K562 (cell line): ENCODE results near the gene ZNF831.

Experiments
- DNMT1 ChIP-seq: fragments of 450-650 bp; IDR thresholded peaks from 2 replicates; pipeline ENCODE4 v1.6.1; 2016; ENCODE audit warnings: antibody characterized with exemption, mild to moderate bottlenecking
- FIP1L1 ChIP-seq: fragments of 200-400 bp; formaldehyde crosslinking; IDR thresholded peaks from 2 replicates; pipeline ENCODE4 v1.6.1; 2018; ENCODE audit warnings: mild to moderate bottlenecking, low read depth, low read length; ENCODE audit not compliant: poor library complexity, severe bottlenecking
- FOXK2 ChIP-seq, 2 experiments: fragments of 450-650 bp; IDR thresholded peaks in 1 of 2; conservative IDR thresholded peaks in 1 of 2; 2 replicates each; pipeline ENCODE4 v1.6.1; 2016; ENCODE audit warnings: low read depth in 2 of 2, mild to moderate bottlenecking in 1 of 2
- MCM3 ChIP-seq: fragments of 450-650 bp; IDR thresholded peaks from 2 replicates; pipeline ENCODE4 v1.6.1; 2016
- ZFP1 ChIP-seq: fragments of 450-650 bp; formaldehyde crosslinking; IDR thresholded peaks from 2 replicates; pipeline ENCODE4 v1.4.0; 2020; ENCODE audit warnings: mild to moderate bottlenecking, mixed read lengths
- TF ChIP-seq, protein P1 (sequence below): sonication (generic); formaldehyde crosslinking; IDR thresholded peaks from 2 replicates; pipeline ENCODE4 v1.8.0; 2023; ENCODE audit warnings: mild to moderate bottlenecking, missing genetic modification reagents

DNA sequence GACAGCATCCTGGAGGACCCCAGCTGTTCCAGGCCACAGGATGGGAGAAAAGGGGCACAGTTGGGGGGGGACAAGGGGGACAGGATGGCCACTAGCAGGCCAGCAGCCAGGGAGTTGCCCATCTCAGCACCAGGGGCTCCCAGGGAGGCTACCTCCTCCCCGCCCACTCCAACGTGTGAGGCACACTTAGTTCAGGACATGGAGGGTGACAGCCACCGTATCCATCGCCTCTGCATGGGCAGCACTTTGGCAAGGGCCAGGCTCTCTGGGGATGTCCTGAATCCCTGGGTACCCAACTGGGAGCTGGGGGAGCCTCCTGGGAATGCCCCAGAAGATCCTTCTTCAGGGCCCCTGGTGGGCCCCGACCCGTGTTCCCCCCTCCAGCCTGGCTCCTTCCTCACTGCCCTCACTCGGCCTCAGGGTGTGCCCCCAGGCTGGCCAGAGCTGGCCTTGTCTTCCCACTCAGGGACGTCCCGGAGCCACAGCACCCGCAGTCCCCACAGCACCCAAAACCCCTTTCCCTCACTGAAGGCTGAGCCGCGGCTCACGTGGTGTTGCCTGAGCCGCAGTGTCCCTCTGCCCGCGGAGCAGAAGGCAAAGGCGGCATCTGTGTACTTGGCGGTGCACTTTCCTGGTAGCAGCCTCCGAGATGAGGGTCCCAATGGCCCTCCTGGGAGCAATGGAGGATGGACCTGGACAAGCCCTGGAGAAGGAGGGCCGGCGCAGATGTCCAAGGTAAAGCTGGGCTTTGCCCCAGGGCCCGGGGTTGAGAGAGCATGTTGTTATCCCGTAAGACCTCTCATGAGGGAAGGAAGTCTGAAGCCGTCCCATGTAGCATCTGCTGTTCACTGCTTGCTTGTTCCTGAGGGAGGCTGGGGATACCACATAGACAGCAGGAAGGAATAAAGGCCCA, 30.7 kb downstream of the ZNF831 start:
- TF ChIP-seq FOXK2 (conservative IDR thresholded peaks at IDR 0.05 in 1 of 2, IDR thresholded peaks at IDR 0.05 in 1 of 2; ENCODE audit: low read depth in 2 of 2) (no peak), ZFP1 (no peak), FIP1L1 (no peak), DNMT1 (no peak), MCM3 (no peak)
- TF ChIP-seq, protein P1, sequence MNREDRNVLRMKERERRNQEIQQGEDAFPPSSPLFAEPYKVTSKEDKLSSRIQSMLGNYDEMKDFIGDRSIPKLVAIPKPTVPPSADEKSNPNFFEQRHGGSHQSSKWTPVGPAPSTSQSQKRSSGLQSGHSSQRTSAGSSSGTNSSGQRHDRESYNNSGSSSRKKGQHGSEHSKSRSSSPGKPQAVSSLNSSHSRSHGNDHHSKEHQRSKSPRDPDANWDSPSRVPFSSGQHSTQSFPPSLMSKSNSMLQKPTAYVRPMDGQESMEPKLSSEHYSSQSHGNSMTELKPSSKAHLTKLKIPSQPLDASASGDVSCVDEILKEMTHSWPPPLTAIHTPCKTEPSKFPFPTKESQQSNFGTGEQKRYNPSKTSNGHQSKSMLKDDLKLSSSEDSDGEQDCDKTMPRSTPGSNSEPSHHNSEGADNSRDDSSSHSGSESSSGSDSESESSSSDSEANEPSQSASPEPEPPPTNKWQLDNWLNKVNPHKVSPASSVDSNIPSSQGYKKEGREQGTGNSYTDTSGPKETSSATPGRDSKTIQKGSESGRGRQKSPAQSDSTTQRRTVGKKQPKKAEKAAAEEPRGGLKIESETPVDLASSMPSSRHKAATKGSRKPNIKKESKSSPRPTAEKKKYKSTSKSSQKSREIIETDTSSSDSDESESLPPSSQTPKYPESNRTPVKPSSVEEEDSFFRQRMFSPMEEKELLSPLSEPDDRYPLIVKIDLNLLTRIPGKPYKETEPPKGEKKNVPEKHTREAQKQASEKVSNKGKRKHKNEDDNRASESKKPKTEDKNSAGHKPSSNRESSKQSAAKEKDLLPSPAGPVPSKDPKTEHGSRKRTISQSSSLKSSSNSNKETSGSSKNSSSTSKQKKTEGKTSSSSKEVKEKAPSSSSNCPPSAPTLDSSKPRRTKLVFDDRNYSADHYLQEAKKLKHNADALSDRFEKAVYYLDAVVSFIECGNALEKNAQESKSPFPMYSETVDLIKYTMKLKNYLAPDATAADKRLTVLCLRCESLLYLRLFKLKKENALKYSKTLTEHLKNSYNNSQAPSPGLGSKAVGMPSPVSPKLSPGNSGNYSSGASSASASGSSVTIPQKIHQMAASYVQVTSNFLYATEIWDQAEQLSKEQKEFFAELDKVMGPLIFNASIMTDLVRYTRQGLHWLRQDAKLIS: no peak
